GM19193 (cell line): Measurements from ENCODE around the gene SIK1.
"Not testable (repeated sequence)": the region's sequence is repeated elsewhere in the genome, so short reads cannot be mapped to it uniquely, and the experiment has no call there.

Source experiments
- POLR2A ChIP-seq: IDR thresholded peaks from 4 replicates; pipeline ENCODE4 v1.6.1; 2011; ENCODE audit not compliant: insufficient read depth, insufficient read length; ENCODE audit errors: extremely low read depth

SIK1 gene

GRCh38 chr21:43426404-43427241 lies at the start of gene SIK1:
Gene SIK1, minus strand, starts transcription at chr21:43427131. Its CDS starts 953 bp downstream, at chr21:43426178.
- not testable (repeated sequence) for TF ChIP-seq POLR2A

DNA sequence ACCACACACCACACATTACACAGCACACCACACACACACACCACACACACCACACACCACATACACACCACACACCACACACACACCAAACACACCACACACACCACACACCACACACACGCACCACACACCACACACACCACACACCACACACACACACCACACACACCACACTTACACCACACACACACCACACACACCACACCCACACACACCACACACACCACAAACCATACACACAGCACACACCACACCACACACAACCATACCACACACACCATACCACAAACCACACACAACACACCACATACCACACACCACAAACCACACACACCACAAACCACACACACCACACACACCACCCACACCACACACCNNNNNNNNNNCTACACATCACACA lies 40.9 kb upstream of the SIK1 start:
- TF ChIP-seq POLR2A, result no peak

GRCh38 chr21:43376478-43376882 lies 50.5 kb downstream of the SIK1 start:
- TF ChIP-seq POLR2A, result no peak

- no peak for TF ChIP-seq POLR2A
These were observed 51.0 kb downstream of the SIK1 start for GRCh38 chr21:43375837-43376477.

- TF ChIP-seq POLR2A, result no peak
These were observed 51.7 kb downstream of the SIK1 start for GRCh38 chr21:43375006-43375836.

DNA sequence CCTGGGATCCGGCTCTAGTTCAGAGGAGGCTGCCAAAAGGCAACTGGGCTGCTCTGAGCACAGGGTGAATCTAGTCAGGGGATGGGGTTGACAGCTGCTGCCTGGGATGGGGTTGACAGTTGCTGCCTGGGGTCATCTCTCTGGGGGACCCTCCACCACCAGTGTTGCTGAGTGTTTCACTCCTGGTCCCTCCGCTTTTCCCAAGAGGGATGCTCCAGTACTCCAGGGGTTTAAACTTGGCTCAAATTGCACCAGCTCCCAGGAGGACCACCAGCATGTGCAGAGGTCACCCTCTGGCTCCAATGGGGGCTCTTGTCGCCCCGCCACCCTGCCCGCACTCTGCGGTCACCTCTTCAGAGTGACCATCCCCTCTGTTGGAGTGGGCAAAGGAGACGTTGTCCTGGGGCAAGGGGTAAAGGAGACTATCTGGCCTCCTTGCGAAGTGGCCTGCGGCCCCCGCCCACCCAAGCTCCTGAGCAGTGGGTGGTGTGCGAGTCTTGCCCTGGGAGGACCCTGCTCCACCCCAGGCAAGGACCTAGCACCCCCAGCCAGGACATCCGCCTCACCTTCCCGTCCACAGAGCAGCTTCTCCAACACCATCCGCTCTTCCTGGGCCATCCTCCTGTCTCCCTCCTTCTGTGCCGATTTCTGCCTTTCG lies 52.6 kb downstream of the SIK1 start:
- TF ChIP-seq POLR2A, result no peak

- no peak for TF ChIP-seq POLR2A
These were observed 53.3 kb downstream of the SIK1 start for GRCh38 chr21:43373362-43374227.

- TF ChIP-seq POLR2A, result no peak
These were observed 54.1 kb downstream of the SIK1 start for GRCh38 chr21:43372663-43373361.

GRCh38 chr21:43371786-43372185 lies 55.1 kb downstream of the SIK1 start:
- TF ChIP-seq POLR2A, result no peak

DNA sequence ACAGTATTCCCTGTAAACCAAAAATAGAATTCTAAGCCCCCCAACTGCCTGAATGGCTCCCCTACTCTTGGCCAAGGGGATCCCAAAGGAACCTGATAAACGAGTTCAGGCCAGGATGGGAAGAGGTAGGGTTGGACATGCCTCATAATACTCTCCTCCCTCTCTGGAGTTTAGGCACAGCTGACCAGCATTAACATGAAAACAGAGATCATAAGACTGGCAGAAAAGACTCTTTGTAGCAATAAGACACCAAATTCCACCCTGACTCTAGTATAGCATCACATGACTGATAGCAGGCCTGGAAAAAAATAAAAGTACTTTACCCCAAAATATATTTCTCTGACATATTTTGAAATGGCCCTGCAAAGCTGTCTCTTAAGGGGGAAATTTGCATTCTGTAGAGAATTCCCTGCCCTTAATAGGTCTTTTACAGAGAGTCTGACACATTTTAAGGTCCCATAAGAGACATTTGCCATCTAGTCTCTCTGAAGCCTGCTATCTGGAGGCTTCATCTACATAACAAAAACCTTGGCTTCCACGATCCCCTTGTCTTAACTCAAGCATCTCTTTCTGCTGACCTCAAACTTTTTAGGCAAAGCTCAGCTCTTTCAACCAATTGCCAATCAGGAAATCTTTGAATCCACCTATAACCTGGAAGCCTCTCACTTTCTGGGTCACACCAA lies 55.9 kb downstream of the SIK1 start:
- no peak for TF ChIP-seq POLR2A

- TF ChIP-seq POLR2A, result no peak
These were observed 56.8 kb downstream of the SIK1 start for GRCh38 chr21:43370091-43370658.

DNA sequence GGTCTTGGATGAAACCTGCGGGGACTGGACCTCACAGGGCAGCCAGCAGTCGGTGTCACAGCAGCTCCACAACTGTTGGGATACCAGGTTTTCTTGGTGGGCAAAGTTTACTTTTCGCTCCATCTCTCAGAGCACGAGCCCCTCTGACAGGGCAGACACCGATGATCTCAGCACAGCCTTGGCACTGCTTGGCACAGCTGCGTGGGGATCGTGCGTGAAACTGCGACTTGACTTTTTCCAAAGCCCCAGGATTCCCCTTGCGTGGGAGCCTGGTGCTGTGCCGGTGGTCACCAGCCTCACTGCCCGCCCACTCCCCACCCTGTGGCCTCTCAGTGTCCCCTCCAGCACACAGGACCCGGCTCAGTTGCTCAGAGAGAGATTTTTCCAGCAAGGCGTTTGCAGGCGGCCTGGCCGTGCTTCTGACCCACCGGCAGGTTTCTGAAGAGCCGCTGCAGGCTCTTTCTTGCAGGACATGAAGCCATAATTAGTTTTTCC lies 57.3 kb downstream of the SIK1 start:
- TF ChIP-seq POLR2A, result no peak
